Left forelimb (tissue), 1 donor: ENCODE results near the gene CREBBP.

Experiments used
- DNase-seq: peaks from one replicate; pipeline ENCODE4 v3.0.0-alpha.2; 2018; ENCODE audit warnings: low spot score

The CREBBP gene

GRCh38 chr16:3797904-3798811 is 82.4 kb downstream of the CREBBP start:
- DNase-seq, result no peak

- DNase-seq, result no peak
These were observed 83.0 kb downstream of the CREBBP start for GRCh38 chr16:3797473-3797872.

- DNase-seq, result no peak
These were observed 87.3 kb downstream of the CREBBP start for GRCh38 chr16:3793161-3793576.

- DNase-seq, result no peak
These were observed 88.0 kb downstream of the CREBBP start for GRCh38 chr16:3792472-3793012.

GRCh38 chr16:3791701-3792100 is 88.8 kb downstream of the CREBBP start:
- no peak for DNase-seq

- no peak for DNase-seq
These were observed 91.0 kb downstream of the CREBBP start for GRCh38 chr16:3789375-3790099.

- no peak for DNase-seq
These were observed 91.7 kb downstream of the CREBBP start for GRCh38 chr16:3788711-3789374.

GRCh38 chr16:3787924-3788661 is 92.4 kb downstream of the CREBBP start:
- no peak for DNase-seq

GRCh38 chr16:3785413-3785812 is 95.1 kb downstream of the CREBBP start:
- DNase-seq, result no peak

GRCh38 chr16:3783516-3783915 is 97.0 kb downstream of the CREBBP start:
- DNase-seq, result no peak

- DNase-seq, result no peak
These were observed 97.9 kb downstream of the CREBBP start for GRCh38 chr16:3782566-3782965.

- DNase-seq, result no peak
These were observed 99.1 kb downstream of the CREBBP start for GRCh38 chr16:3781421-3781820.

- no peak for DNase-seq
These were observed 99.9 kb downstream of the CREBBP start for GRCh38 chr16:3780570-3780969.

- DNase-seq, result no peak
These were observed 104.2 kb downstream of the CREBBP start for GRCh38 chr16:3776316-3776715.

- DNase-seq, result no peak
These were observed 105.7 kb downstream of the CREBBP start for GRCh38 chr16:3774819-3775218.

- no peak for DNase-seq
These were observed 106.3 kb downstream of the CREBBP start for GRCh38 chr16:3774156-3774767.

- DNase-seq, result no peak
These were observed 106.8 kb downstream of the CREBBP start for GRCh38 chr16:3773663-3774062.

- no peak for DNase-seq
These were observed 109.0 kb downstream of the CREBBP start for GRCh38 chr16:3771513-3771912.

- no peak for DNase-seq
These were observed 110.0 kb downstream of the CREBBP start for GRCh38 chr16:3770530-3770929.

- DNase-seq, result no peak
These were observed 110.6 kb downstream of the CREBBP start for GRCh38 chr16:3769942-3770341.

- DNase-seq, result no peak
These were observed 111.5 kb downstream of the CREBBP start for GRCh38 chr16:3769013-3769412.
